Measurements from ENCODE around the gene RFTN1. TPM values are rescaled to one million over a fixed set of nuclear protein-coding genes. Genes with fewer than 3 reads are reported as not detected.

The RFTN1 gene
- total RNA-seq, 1 donor from 2014 or later = 93.7 TPM

Other genes with a start within 250 kb of the RFTN1 start
- 22.7 and 23.1 TPM in 2 replicates for gene DPH3, start 248.8 kb downstream of the RFTN1 start, total RNA-seq
- gene OXNAD1, start 248.5 kb downstream of the RFTN1 start, total RNA-seq = 18.7 and 20.5 TPM in 2 replicates
- not detected in 2 replicates for gene DAZL, start 91.7 kb upstream of the RFTN1 start, total RNA-seq